Stomach (tissue), 9 donors: Measurements from ENCODE around the gene LYL1. TPM values are rescaled to one million over a fixed set of nuclear protein-coding genes. Genes with fewer than 3 reads are reported as not detected.

Source experiments
- DNase-seq, 2 donors: peaks; one replicate each; pipeline versions ENCODE4 v3.0.0 to v3.0.0-alpha.2; 2013 to 2019
- H3K27ac ChIP-seq, 5 donors: fragments of 200-600 bp in 4 of 5; sonication (generic) in 4 of 5; one replicate each; pipeline ENCODE4 v1.5.1; 2013 to 2019; ENCODE audit warnings: mild to moderate bottlenecking in 1 of 5, moderate library complexity in 1 of 5
- H3K27me3 ChIP-seq, 3 donors: fragments of 200-600 bp; sonication (generic); one replicate each; pipeline ENCODE4 v1.5.1; 2017 to 2019; ENCODE audit warnings: mixed run types in 1 of 3
- H3K36me3 ChIP-seq, 4 donors: fragments of 200-600 bp; sonication (generic); 1 replicate in 3 of 4; 2 replicates in 1 of 4; pipeline ENCODE4 v1.5.1; 2016 to 2019
- H3K4me1 ChIP-seq, 4 donors: fragments of 200-600 bp; sonication (generic); one replicate each; pipeline ENCODE4 v1.5.1; 2016 to 2019
- H3K4me3 ChIP-seq, 4 donors: fragments of 200-600 bp; sonication (generic) in 3 of 4; one replicate each; pipeline ENCODE4 v1.5.1; 2016 to 2019; ENCODE audit warnings: mild to moderate bottlenecking in 1 of 4
- H3K9me3 ChIP-seq, 4 donors: fragments of 200-600 bp; sonication (generic); one replicate each; pipeline ENCODE4 v1.5.1; 2016 to 2019
- CTCF ChIP-seq, 7 experiments: fragments of 450-650 bp in 4 of 7; fragments of 200-600 bp in 3 of 7; sonication (generic) in 3 of 7; IDR thresholded peaks; one replicate each; pipeline ENCODE4 v1.5.1; 2016 to 2019; ENCODE audit warnings: antibody characterized with exemption in 7 of 7, control low read depth in 2 of 7, mild to moderate bottlenecking in 1 of 7
- EP300 ChIP-seq: sonication (generic); formaldehyde crosslinking; IDR thresholded peaks from one replicate; pipeline ENCODE4 v1.6.1; 2017; ENCODE audit warnings: antibody characterized with exemption
- POLR2A ChIP-seq, 4 donors: fragments of 450-650 bp; IDR thresholded peaks; one replicate each; pipeline ENCODE4 v1.6.1; 2016; ENCODE audit warnings: antibody characterized with exemption in 4 of 4, control low read depth in 2 of 4, mild to moderate bottlenecking in 1 of 4, moderate library complexity in 1 of 4
- POLR2AphosphoS5 ChIP-seq, 3 donors: sonication (generic); formaldehyde crosslinking; IDR thresholded peaks; one replicate each; pipeline ENCODE4 v1.6.1; 2016; ENCODE audit warnings: antibody characterized with exemption in 3 of 3
- WGBS, 5 donors: extraction: QIAGEN DNeasy Blood & Tissue Kit in 3 of 5; methylation state at CpG; one replicate each; pipeline versions ENCODE4 v1.1.5 to v1.1.7; 2013 to 2018; 5-methylcytosine and 5-hydroxymethylcytosine counted together
- intact Hi-C: fragments of 100-400 bp; cut with DNase I; formaldehyde crosslinking; loops from one replicate; pipeline ENCODE4 v1.15.1; 2023; ENCODE audit warnings: low total_unique reads
- polyA plus RNA-seq, 3 donors: library from polyadenylated mRNA; stranded (reverse); fragments of 200-250 nt; gene quantifications; one replicate each; pipeline ENCODE4 v1.2.3, GENCODE V29; 2013
- total RNA-seq, 5 donors: library from RNA; depleted of rRNA; stranded (reverse); fragments of >200 nt; gene quantifications; one replicate each; pipeline versions ENCODE4 v1.1.0 to v1.2.3, GENCODE V29; 2014 to 2016
- donor health status: healthy with polysubstance abuse.
- donor health status: Bipolar disorder and iron deficiency.
- donor health status: healthy.

LYL1 gene
- total and polyA plus RNA-seq, 8 donors = 1.3 to 19.3 (median 5.0) TPM; not detected in 1

GRCh38 chr19:13110099-13110610, 7.5 kb upstream of the LYL1 start:
- intact Hi-C loops = no loop called here
- no peak for DNase-seq
- Histone ChIP-seq H3K36me3 (peaks cover 22 to 91% (median 76%) of the 10 kb centered on the region in 4 donors), H3K4me3 (no peak overlapping the region), H3K27ac (no peak overlapping the region), H3K4me1 (peaks cover 0 to 14% (median 2%) of the 10 kb centered on the region in 4 donors), H3K9me3 (no peaks in the 10 kb centered on the region), H3K27me3 (no peaks in the 10 kb centered on the region)
- WGBS, 5 donors = 92 to 98% (median 93%) methylated on average over 10 to 15 of the region's 15 CpGs
- TF ChIP-seq CTCF (IDR thresholded peaks at IDR 0.05) (no peak), EP300 (no peak), POLR2A (IDR thresholded peaks at IDR 0.05) (no peak), POLR2AphosphoS5 (IDR thresholded peaks at IDR 0.05) (no peak)

DNA sequence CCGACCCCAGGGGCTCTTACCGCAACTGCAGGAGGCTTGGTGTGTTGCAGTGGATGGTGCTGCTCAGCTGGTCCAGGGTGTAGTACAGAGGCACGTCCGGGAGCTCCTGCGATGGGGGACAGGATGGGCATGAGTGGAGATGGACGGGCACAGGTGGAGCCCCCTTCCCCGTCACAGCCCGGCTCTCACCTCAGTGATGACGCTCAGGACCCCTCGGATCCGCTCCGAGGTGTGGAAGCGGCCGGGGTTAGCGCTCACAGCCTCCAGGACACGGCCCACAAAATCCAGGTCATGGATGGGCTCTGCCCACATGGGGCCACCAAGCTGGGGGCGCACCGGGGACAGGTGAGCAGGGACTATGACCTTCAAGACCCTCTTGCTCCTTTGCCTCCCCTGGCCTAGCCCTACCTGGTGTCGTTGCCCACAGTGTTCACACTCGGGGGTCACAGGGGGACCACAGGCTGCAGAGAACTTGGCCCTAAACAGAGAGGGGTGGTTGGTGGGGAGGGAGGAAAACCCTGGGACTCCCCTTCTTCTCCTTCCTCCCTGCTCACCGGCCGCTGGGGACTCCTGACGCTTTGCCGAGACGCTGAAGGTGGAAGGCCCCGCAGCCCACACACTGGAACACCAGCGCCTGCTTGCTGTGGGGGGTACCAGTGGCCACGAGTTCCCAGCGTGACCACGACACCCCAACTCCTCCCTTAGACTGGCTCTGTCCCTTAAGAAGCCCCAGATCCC, 6.9 kb upstream of the LYL1 start:
- H3K4me3 ChIP-seq = no peak overlapping the region
- DNase-seq = no peak
- intact Hi-C loops = no loop called here
- H3K4me1 ChIP-seq = peaks cover 0 to 12% (median 1%) of the 10 kb centered on the region in 4 donors
- TF ChIP-seq EP300 = no peak
- TF ChIP-seq POLR2A (IDR thresholded peaks at IDR 0.05) = no peak
- no peak for TF ChIP-seq POLR2AphosphoS5 (IDR thresholded peaks at IDR 0.05)
- TF ChIP-seq CTCF (IDR thresholded peaks at IDR 0.05) = no peak
- no peaks in the 10 kb centered on the region for H3K27me3 ChIP-seq
- H3K27ac ChIP-seq = no peak overlapping the region
- H3K9me3 ChIP-seq = no peaks in the 10 kb centered on the region
- peaks cover 22 to 86% (median 72%) of the 10 kb centered on the region in 4 donors for H3K36me3 ChIP-seq
- WGBS, 5 donors = 93 to 96% (median 95%) methylated on average over 23 to 30 of the region's 30 CpGs

- intact Hi-C loops = no loop called here
- H3K27ac ChIP-seq = peak overlapping the region; percentile 50 to 96 (median 69)
- H3K4me1 ChIP-seq = peaks cover 18 to 56% (median 38%) of the 10 kb centered on the region in 4 donors
- peaks cover 9 to 43% (median 36%) of the 10 kb centered on the region in 4 donors for H3K36me3 ChIP-seq
- no peak for DNase-seq
- WGBS, 5 donors = 73 to 80% (median 76%) methylated on average over 26 to 29 of the region's 29 CpGs
- H3K4me3 ChIP-seq = peak overlapping the region; percentile 10 to 41 (median 34)
- H3K9me3 ChIP-seq = no peaks in the 10 kb centered on the region
- H3K27me3 ChIP-seq = no peaks in the 10 kb centered on the region
- TF ChIP-seq POLR2AphosphoS5 (IDR thresholded peaks at IDR 0.05) (no peak), EP300 (no peak), POLR2A (IDR thresholded peaks at IDR 0.05) (no peak), CTCF (IDR thresholded peaks at IDR 0.05) (peak in 1 of 7 experiments; percentile 21)
Observed at GRCh38 chr19:13104848-13105711, 2.4 kb upstream of the LYL1 start.

DNA sequence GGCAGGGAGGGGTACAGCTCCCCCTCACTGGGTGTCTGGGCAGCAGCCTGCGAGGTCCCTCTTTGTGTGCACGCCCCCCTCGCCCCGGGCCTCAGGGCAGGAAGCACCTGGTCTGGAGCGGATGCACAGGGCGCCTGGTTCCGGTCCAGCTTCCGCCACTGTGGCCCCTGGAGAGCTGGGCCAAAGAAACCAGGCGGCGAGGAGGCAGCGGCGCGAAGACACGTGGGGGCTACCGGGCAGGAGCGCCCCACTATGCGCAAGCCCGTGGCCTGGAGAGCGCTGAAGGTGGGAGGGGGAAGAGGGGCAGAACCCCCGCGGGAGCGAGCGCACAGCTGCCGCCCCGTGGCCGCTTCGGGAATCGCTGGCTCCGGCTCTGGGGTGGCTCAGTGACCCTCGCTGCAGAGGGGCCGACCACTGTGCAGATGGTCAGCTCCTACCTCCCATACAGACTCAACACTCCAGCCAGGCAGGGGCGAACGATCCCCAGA, 1.7 kb upstream of the LYL1 start:
- Histone ChIP-seq H3K27ac (peak overlapping the region; percentile 50 to 96 (median 69)), H3K27me3 (no peaks in the 10 kb centered on the region), H3K4me1 (peaks cover 24 to 63% (median 44%) of the 10 kb centered on the region in 4 donors), H3K36me3 (peaks cover 3 to 36% (median 29%) of the 10 kb centered on the region in 4 donors), H3K4me3 (peak overlapping the region; percentile 10 to 41 (median 34)), H3K9me3 (no peaks in the 10 kb centered on the region)
- DNase-seq = peak; percentile 45 to 78
- 30 to 51% (median 45%) methylated on average over 22 to 33 of the region's 33 CpGs for WGBS, 5 donors
- intact Hi-C loops = no loop called here
- TF ChIP-seq CTCF (IDR thresholded peaks at IDR 0.05) (peak in 5 of 7 experiments; percentile 35 to 84 (median 66)), EP300 (no peak), POLR2AphosphoS5 (IDR thresholded peaks at IDR 0.05) (peak in 2 of 3 donors; percentile 35 to 70), POLR2A (IDR thresholded peaks at IDR 0.05) (no peak)
